ENCODE results near the gene XKR8.

- no peak for TF ChIP-seq CTCF (IDR thresholded peaks at IDR 0.05; ENCODE audit: low read length)
- TF ChIP-seq EZH2phosphoT487 (IDR thresholded peaks at IDR 0.05; ENCODE audit: low read length), result no peak
Measured at GRCh38 chr1:27961646-27962221, 2.0 kb downstream of the XKR8 start.

Measured in MM.1S (cell line).